Epithelial cell of proximal tubule (primary cell): ENCODE data around the gene RRP1B. TPM values are rescaled to one million over a fixed set of nuclear protein-coding genes. Genes with fewer than 3 reads are reported as not detected.
A peak's percentile ranks its signal among the peaks of the same experiment; 100 is the strongest.

Experiments used
- DNase-seq: peaks from one replicate; pipeline ENCODE4 v3.0.0-alpha.2; 2011; ENCODE audit warnings: low read depth
- H3K4me3 ChIP-seq: 2 replicates; pipeline ENCODE4 v1.5.1; 2011; ENCODE audit warnings: low read depth, mild to moderate bottlenecking, low read length
- CTCF ChIP-seq: conservative IDR thresholded peaks from 2 replicates; pipeline ENCODE4 v1.5.1; 2012; ENCODE audit warnings: low read depth, mild to moderate bottlenecking, low read length
- total RNA-seq: library from RNA; depleted of rRNA; stranded (reverse); fragments of >200 nt; gene quantifications from 2 replicates; pipeline ENCODE4 v1.2.3, GENCODE V29; 2015

Gene RRP1B
- total RNA-seq, 1 donor from 2014 or later, result 37.6 TPM

- DNase-seq, result no peak
- no peak for TF ChIP-seq CTCF
- no peak overlapping the region for H3K4me3 ChIP-seq
Measured at GRCh38 chr21:43699933-43700599, 40.7 kb downstream of the RRP1B start.

- TF ChIP-seq CTCF, result no peak
- peak overlapping the region; percentile 41 for H3K4me3 ChIP-seq
- no peak for DNase-seq
Measured at GRCh38 chr21:43701936-43702784, 42.8 kb downstream of the RRP1B start.

- no peak for TF ChIP-seq CTCF
- no peak for DNase-seq
- H3K4me3 ChIP-seq, result peak overlapping the region; percentile 41
Measured at GRCh38 chr21:43702785-43703034, 43.4 kb downstream of the RRP1B start.

GRCh38 chr21:43703035-43703880, 43.9 kb downstream of the RRP1B start:
- no peak for DNase-seq
- peak overlapping the region; percentile 41 for H3K4me3 ChIP-seq
- no peak for TF ChIP-seq CTCF

GRCh38 chr21:43707462-43707861, 48.1 kb downstream of the RRP1B start:
- no peak for TF ChIP-seq CTCF
- no peak for DNase-seq
- no peak overlapping the region for H3K4me3 ChIP-seq

GRCh38 chr21:43708745-43709381, 49.5 kb downstream of the RRP1B start:
- no peak overlapping the region for H3K4me3 ChIP-seq
- DNase-seq, result no peak
- TF ChIP-seq CTCF, result no peak
